Esophagus muscularis mucosa (tissue), 4 donors: ENCODE measurements around the gene MGST2. TPM values are rescaled to one million over a fixed set of nuclear protein-coding genes. Genes with fewer than 3 reads are reported as not detected.

Source experiments
- DNase-seq: peaks from one replicate; pipeline ENCODE4 v3.0.0-alpha.2; 2017; ENCODE audit errors: extremely low spot score
- H3K27ac ChIP-seq, 4 donors: fragments of 200-600 bp; sonication (generic); replicated peaks in 1 of 4; 1 replicate in 3 of 4; 2 replicates in 1 of 4; pipeline ENCODE4 v1.5.1; 2016 to 2019; ENCODE audit warnings: mild to moderate bottlenecking in 1 of 4
- H3K27me3 ChIP-seq, 4 donors: fragments of 200-600 bp; sonication (generic); one replicate each; pipeline versions ENCODE4 v1.5.1 to v1.6.0; 2016 to 2019
- H3K36me3 ChIP-seq, 4 donors: fragments of 200-600 bp; sonication (generic); one replicate each; pipeline ENCODE4 v1.5.1; 2016 to 2019
- H3K4me1 ChIP-seq, 4 donors: fragments of 200-600 bp; sonication (generic); one replicate each; pipeline ENCODE4 v1.5.1; 2016 to 2019
- H3K4me3 ChIP-seq, 4 donors: fragments of 200-600 bp; sonication (generic); 1 replicate in 2 of 4; 2 replicates in 2 of 4; pipeline ENCODE4 v1.5.1; 2016 to 2019; ENCODE audit warnings: mild to moderate bottlenecking in 4 of 4, moderate library complexity in 1 of 4
- H3K9me3 ChIP-seq, 4 donors: fragments of 200-600 bp; sonication (generic); 1 replicate in 3 of 4; 2 replicates in 1 of 4; pipeline ENCODE4 v1.5.1; 2016 to 2019
- EP300 ChIP-seq: sonication (generic); formaldehyde crosslinking; IDR thresholded peaks from one replicate; pipeline ENCODE4 v1.6.1; 2017; ENCODE audit warnings: antibody characterized with exemption
- POLR2A ChIP-seq: fragments of 450-650 bp; IDR thresholded peaks from one replicate; pipeline ENCODE4 v1.6.1; 2017; ENCODE audit warnings: antibody characterized with exemption, moderate library complexity, mild to moderate bottlenecking, low read depth
- POLR2AphosphoS5 ChIP-seq, 2 donors: sonication (generic); formaldehyde crosslinking; IDR thresholded peaks; one replicate each; pipeline ENCODE4 v1.6.1; 2017; ENCODE audit warnings: antibody characterized with exemption in 2 of 2
- WGBS: methylation state at CpG from one replicate; pipeline ENCODE4 v1.1.5; 2018; 5-methylcytosine and 5-hydroxymethylcytosine counted together
- intact Hi-C: fragments of 100-400 bp; cut with DNase I; formaldehyde crosslinking; loops from one replicate; pipeline ENCODE4 v1.15.1; 2023
- total RNA-seq, 4 donors: library from RNA; depleted of rRNA; stranded (reverse); fragments of >200 nt; gene quantifications; one replicate each; pipeline versions ENCODE4 v1.1.0 to v1.2.1, GENCODE V29; 2016
- TF ChIP-seq, protein P1 (sequence below), 3 experiments: fragments of 200-600 bp in 2 of 3; fragments of 450-650 bp in 1 of 3; sonication (generic) in 2 of 3; IDR thresholded peaks; one replicate each; pipeline ENCODE4 v1.5.1; 2017 to 2019; ENCODE audit warnings: antibody characterized with exemption in 3 of 3, mild to moderate bottlenecking in 2 of 3, moderate library complexity in 1 of 3

The MGST2 gene
- total RNA-seq, 4 donors from 2014 or later: 28.7 to 39.7 (median 34.2) TPM

DNA sequence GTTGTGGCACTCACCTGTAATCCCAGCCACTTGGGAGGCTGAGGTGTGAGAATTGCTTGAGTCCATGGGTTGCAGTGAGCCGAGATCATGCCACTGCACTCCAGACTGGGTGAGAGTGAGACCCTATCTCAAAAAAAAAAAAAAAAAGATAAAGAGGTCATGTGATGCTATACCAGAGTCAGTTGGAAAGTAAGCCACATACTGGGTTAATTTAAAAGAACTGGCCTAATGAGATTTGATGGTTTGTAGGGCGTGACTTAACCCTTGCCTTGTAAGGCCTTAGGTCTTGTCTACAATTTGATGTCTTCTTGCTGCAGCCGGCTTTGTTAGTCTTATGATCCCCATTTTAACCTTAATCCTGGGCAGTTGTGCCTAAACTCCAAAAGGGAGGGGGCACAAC lies 5.2 kb downstream of the MGST2 start:
- TF ChIP-seq POLR2AphosphoS5 (IDR thresholded peaks at IDR 0.05) (no peak), POLR2A (no peak), EP300 (no peak)
- TF ChIP-seq, protein P1, sequence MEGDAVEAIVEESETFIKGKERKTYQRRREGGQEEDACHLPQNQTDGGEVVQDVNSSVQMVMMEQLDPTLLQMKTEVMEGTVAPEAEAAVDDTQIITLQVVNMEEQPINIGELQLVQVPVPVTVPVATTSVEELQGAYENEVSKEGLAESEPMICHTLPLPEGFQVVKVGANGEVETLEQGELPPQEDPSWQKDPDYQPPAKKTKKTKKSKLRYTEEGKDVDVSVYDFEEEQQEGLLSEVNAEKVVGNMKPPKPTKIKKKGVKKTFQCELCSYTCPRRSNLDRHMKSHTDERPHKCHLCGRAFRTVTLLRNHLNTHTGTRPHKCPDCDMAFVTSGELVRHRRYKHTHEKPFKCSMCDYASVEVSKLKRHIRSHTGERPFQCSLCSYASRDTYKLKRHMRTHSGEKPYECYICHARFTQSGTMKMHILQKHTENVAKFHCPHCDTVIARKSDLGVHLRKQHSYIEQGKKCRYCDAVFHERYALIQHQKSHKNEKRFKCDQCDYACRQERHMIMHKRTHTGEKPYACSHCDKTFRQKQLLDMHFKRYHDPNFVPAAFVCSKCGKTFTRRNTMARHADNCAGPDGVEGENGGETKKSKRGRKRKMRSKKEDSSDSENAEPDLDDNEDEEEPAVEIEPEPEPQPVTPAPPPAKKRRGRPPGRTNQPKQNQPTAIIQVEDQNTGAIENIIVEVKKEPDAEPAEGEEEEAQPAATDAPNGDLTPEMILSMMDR (IDR thresholded peaks at IDR 0.05): no peak
- Histone ChIP-seq H3K4me1 (peaks cover 23 to 29% (median 24%) of the 10 kb centered on the region in 4 donors), H3K4me3 (no peak overlapping the region), H3K9me3 (no peaks in the 10 kb centered on the region), H3K36me3 (peaks cover 0 to 15% (median 3%) of the 10 kb centered on the region in 4 donors), H3K27ac (no peak overlapping the region), H3K27me3 (no peaks in the 10 kb centered on the region)
- intact Hi-C loops: no loop called here
- no peak for DNase-seq
- 95% methylated on average over 3 of the region's 3 CpGs for WGBS

DNA sequence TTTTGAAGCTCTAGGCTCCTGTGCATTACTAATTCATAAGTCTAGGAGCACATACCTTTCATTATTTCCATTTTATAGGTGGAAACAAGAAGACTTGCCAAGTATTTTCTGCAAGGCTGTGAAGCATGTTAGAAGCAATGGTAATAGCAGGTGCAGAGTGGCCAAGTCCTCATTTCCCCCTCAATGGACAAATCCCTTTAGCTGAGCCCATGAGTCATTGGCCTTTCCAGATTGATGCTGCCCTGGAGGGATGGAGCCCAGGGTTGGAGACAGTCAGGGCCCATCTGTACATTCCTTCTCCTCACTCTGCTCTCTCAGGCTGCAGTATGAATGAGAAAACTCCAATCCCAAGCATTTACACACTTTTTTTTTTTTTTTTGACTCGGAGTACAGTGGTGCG lies 6.6 kb downstream of the MGST2 start:
- H3K27ac ChIP-seq: no peak overlapping the region
- H3K4me1 ChIP-seq: peaks cover 13 to 23% (median 16%) of the 10 kb centered on the region in 4 donors
- H3K4me3 ChIP-seq: no peak overlapping the region
- H3K36me3 ChIP-seq: peaks cover 0 to 15% (median 3%) of the 10 kb centered on the region in 4 donors
- WGBS: 100% methylated on average over 2 of the region's 2 CpGs
- H3K9me3 ChIP-seq: no peaks in the 10 kb centered on the region
- no peak for DNase-seq
- intact Hi-C loops: no loop called here
- H3K27me3 ChIP-seq: no peaks in the 10 kb centered on the region
- TF ChIP-seq POLR2A (no peak), POLR2AphosphoS5 (IDR thresholded peaks at IDR 0.05) (no peak), EP300 (no peak)
- TF ChIP-seq, protein P1 (IDR thresholded peaks at IDR 0.05): no peak

DNA sequence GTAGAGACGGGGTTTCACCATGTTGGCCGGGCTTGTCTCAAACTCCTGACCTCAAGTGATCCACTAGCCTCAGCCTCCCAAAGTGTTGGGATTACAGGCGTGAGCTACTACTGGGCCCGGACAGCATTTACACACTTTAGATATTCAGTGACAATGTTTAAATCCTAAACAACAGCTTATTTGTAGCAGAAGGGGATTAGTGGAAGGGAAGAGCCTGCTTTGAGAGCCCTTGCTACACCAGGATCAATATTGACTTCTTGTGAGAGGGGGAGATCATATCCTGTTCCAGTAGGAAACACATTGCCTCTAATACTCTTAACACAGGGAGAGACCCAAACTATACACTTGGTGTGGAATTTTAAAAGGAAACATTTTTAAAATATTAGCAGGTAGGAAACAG lies 7.1 kb downstream of the MGST2 start:
- H3K27me3 ChIP-seq: no peaks in the 10 kb centered on the region
- no peaks in the 10 kb centered on the region for H3K9me3 ChIP-seq
- DNase-seq: no peak
- TF ChIP-seq POLR2A (no peak), EP300 (no peak), POLR2AphosphoS5 (IDR thresholded peaks at IDR 0.05) (no peak)
- TF ChIP-seq, protein P1 (IDR thresholded peaks at IDR 0.05): no peak
- 91% methylated on average over 4 of the region's 4 CpGs for WGBS
- no peak overlapping the region for H3K4me3 ChIP-seq
- intact Hi-C loops: no loop called here
- H3K36me3 ChIP-seq: peaks cover 0 to 15% (median 3%) of the 10 kb centered on the region in 4 donors
- no peak overlapping the region for H3K27ac ChIP-seq
- H3K4me1 ChIP-seq: peaks cover 8 to 18% (median 10%) of the 10 kb centered on the region in 4 donors

DNA sequence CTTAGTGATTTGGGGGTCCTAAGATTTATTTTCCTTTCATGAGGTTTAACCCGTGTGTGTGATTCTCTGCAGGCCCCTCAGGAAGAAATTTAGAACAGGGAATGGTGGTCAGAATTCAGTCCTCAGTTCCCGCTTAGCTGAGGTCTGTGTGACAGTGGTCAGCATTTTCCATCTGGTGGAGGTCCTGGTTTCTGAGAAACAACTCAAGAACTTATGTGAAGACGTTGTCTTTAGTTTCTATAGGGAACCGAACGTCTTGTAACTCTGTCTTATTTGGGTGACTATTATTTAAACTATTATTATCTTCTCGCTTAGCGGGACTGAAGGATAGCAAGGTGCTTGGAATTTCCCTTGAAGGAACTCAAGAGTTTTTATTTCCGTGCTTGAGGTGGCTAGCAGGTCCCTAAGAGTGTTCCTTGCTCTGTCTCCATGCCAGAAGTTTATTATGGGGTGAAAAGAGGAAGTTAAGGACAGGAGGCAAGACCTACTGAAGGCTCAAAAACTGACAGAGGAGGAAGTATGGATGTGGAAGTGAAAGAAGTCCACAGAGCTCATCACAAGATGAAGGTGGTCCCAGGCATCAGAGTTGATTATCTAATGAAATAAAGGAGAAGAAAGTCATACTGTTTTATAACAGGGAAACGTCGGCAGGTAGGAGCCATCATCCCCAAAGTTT lies 9.4 kb downstream of the MGST2 start:
- Histone ChIP-seq H3K9me3 (no peaks in the 10 kb centered on the region), H3K27ac (no peak overlapping the region), H3K4me3 (no peak overlapping the region), H3K27me3 (no peaks in the 10 kb centered on the region), H3K4me1 (peaks cover 0 to 3% (median 0%) of the 10 kb centered on the region in 4 donors), H3K36me3 (peaks cover 0 to 36% (median 18%) of the 10 kb centered on the region in 4 donors)
- TF ChIP-seq, protein P1 (IDR thresholded peaks at IDR 0.05): no peak
- no peak for TF ChIP-seq POLR2AphosphoS5 (IDR thresholded peaks at IDR 0.05)
- TF ChIP-seq EP300: no peak
- no peak for TF ChIP-seq POLR2A
- 86% methylated on average over 10 of the region's 10 CpGs for WGBS
- intact Hi-C loops: no loop called here
- no peak for DNase-seq

DNA sequence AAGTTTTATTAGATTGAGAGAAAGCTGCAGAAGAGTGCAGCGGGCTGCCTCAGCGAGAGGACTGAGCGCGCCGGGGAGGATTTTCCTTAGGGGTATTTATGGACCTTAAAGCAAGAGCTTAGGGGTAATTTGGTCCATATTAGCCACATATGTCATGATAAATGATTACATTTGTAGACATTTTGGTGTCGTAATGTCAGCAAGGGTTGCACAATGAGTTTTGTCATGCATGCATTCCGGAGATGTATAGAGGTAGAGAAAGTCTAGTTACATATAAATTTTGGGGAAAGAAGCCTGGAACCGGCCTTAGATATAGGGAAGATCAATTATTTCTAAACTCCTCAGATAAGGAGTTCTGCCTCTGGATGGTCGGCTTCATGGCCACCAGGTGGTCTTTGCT lies 10.0 kb downstream of the MGST2 start:
- DNase-seq: no peak
- Histone ChIP-seq H3K27ac (no peak overlapping the region), H3K4me3 (no peak overlapping the region), H3K36me3 (peaks cover 0 to 36% (median 21%) of the 10 kb centered on the region in 4 donors), H3K4me1 (peaks cover 0 to 3% (median 0%) of the 10 kb centered on the region in 4 donors), H3K27me3 (no peaks in the 10 kb centered on the region), H3K9me3 (no peaks in the 10 kb centered on the region)
- TF ChIP-seq EP300: no peak
- no peak for TF ChIP-seq POLR2AphosphoS5 (IDR thresholded peaks at IDR 0.05)
- TF ChIP-seq, protein P1 (IDR thresholded peaks at IDR 0.05): no peak
- no peak for TF ChIP-seq POLR2A
- intact Hi-C loops: no loop called here
- WGBS: 89% methylated on average over 9 of the region's 9 CpGs
